ENCODE results near the gene PSMC5.

GRCh38 chr17:63843910-63844677 is 16.9 kb downstream of the PSMC5 start:
- TF ChIP-seq POLR2A (IDR thresholded peaks at IDR 0.05) = no peak
- TF ChIP-seq, protein P1, sequence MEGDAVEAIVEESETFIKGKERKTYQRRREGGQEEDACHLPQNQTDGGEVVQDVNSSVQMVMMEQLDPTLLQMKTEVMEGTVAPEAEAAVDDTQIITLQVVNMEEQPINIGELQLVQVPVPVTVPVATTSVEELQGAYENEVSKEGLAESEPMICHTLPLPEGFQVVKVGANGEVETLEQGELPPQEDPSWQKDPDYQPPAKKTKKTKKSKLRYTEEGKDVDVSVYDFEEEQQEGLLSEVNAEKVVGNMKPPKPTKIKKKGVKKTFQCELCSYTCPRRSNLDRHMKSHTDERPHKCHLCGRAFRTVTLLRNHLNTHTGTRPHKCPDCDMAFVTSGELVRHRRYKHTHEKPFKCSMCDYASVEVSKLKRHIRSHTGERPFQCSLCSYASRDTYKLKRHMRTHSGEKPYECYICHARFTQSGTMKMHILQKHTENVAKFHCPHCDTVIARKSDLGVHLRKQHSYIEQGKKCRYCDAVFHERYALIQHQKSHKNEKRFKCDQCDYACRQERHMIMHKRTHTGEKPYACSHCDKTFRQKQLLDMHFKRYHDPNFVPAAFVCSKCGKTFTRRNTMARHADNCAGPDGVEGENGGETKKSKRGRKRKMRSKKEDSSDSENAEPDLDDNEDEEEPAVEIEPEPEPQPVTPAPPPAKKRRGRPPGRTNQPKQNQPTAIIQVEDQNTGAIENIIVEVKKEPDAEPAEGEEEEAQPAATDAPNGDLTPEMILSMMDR (IDR thresholded peaks at IDR 0.05) = no peak

Data from lower leg skin (tissue), 3 donors.